Measurements from ENCODE around the gene THEM5.

The THEM5 gene

DNA sequence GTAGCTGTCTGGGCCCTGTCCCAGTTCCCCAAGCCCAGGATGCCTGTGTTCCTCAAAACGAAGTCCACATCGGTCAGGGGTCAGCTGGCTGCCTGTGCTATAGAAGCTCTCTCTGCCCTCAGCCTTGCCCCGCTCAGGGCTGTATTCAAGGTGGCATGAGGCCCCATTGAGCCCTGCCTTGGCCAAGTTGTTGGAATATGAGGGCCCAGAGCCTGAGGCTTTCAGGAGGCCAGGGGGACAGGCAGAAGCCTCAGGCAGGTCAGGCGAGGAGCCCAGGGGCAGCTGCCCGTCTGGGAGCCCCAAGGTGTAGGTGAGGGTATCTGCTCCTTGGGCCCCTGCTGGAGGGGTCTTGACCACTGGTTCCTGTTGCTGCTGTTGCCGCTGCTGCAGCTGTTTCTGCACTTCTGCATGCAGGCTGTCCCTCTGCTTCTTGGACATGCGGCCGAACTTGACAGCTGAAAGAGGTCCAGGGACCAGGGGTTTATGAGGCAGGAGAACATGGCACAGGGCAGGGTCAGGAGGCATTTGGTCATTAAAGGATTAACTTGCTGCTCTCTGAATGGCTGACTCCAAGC lies 38.5 kb downstream of the THEM5 start:
- DNase-seq (ENCODE audit: extremely low spot score), result no peak
- TF ChIP-seq CTBP1 (IDR thresholded peaks at IDR 0.05; ENCODE audit: borderline replicate concordance) (no peak), FOXA1 (IDR thresholded peaks at IDR 0.05) (no peak), FOXM1 (IDR thresholded peaks at IDR 0.05; ENCODE audit: borderline replicate concordance) (no peak), TARDBP (IDR thresholded peaks at IDR 0.05) (no peak), BHLHE40 (IDR thresholded peaks at IDR 0.05; ENCODE audit: borderline replicate concordance) (no peak), FOXK2 (IDR thresholded peaks at IDR 0.05) (no peak), HDGF (IDR thresholded peaks at IDR 0.05; ENCODE audit: borderline replicate concordance) (no peak), ZNF384 (IDR thresholded peaks at IDR 0.05) (no peak), NFRKB (IDR thresholded peaks at IDR 0.05) (no peak), L3MBTL2 (conservative IDR thresholded peaks at IDR 0.05) (no peak), SP1 (IDR thresholded peaks at IDR 0.05) (no peak), PKNOX1 (IDR thresholded peaks at IDR 0.05) (no peak)
- ChIA-PET POLR2A (no interaction called here), CTCF (no interaction called here)

GRCh38 chr1:151814426-151814825 lies 39.1 kb downstream of the THEM5 start:
- POLR2A ChIA-PET, result no interaction called here
- DNase-seq (ENCODE audit: extremely low spot score), result no peak
- CTCF ChIA-PET, result no interaction called here
- no peak for TF ChIP-seq LEF1 (IDR thresholded peaks at IDR 0.05; ENCODE audit: borderline replicate concordance)
- TF ChIP-seq ZNF384 (IDR thresholded peaks at IDR 0.05), result no peak
- no peak for TF ChIP-seq L3MBTL2 (conservative IDR thresholded peaks at IDR 0.05)
- TF ChIP-seq HDGF (IDR thresholded peaks at IDR 0.05; ENCODE audit: borderline replicate concordance), result no peak
- no peak for TF ChIP-seq ARNT (IDR thresholded peaks at IDR 0.05)

- TF ChIP-seq SUZ12 (IDR thresholded peaks at IDR 0.05), result no peak
- no peak for TF ChIP-seq BHLHE40 (IDR thresholded peaks at IDR 0.05; ENCODE audit: borderline replicate concordance)
- no peak for TF ChIP-seq ZNF384 (IDR thresholded peaks at IDR 0.05)
- TF ChIP-seq FOXA1 (IDR thresholded peaks at IDR 0.05), result no peak
- TF ChIP-seq ARNT (IDR thresholded peaks at IDR 0.05), result no peak
- no peak for TF ChIP-seq FOXK2 (IDR thresholded peaks at IDR 0.05)
- POLR2A ChIA-PET, result no interaction called here
- CTCF ChIA-PET, result interaction anchor here (0.6 kb wide), 1 partner anchor 10 kb away, joined by 4 read pairs; no protein-coding TSS in a partner anchor
- no peak for DNase-seq (ENCODE audit: extremely low spot score)
Observed at GRCh38 chr1:151813271-151813977, 40.1 kb downstream of the THEM5 start.

DNA sequence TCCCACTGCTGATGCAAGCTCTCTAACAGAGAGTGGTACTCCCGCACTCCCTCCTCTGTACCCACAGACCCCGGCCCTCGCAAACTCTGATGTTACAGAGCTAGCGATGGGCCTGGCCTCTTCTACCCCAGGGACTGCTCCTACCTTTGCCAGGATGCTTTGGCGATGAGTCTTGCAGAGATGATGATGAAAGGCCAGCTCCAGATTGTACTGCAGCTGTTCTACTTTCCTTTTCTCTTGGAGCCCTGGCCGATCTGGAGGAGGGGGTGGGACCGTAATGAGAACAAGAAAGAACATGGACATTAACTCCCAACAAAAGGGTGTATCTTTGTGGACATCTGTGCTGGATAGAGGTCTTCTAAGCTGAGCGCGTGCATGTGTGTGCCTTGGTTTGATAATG lies 42.3 kb downstream of the THEM5 start:
- POLR2A ChIA-PET, result interaction anchor here (0.6 to 1.5 kb wide), 4 partner anchors 9 to 426 kb away, joined by 3 to 4 read pairs (median 3); no protein-coding TSS in a partner anchor
- TF ChIP-seq BHLHE40 (IDR thresholded peaks at IDR 0.05; ENCODE audit: borderline replicate concordance) (no peak), HDGF (IDR thresholded peaks at IDR 0.05; ENCODE audit: borderline replicate concordance) (no peak), CTBP1 (IDR thresholded peaks at IDR 0.05; ENCODE audit: borderline replicate concordance) (no peak), PKNOX1 (IDR thresholded peaks at IDR 0.05) (no peak), LEF1 (IDR thresholded peaks at IDR 0.05; ENCODE audit: borderline replicate concordance) (no peak), NFRKB (IDR thresholded peaks at IDR 0.05) (no peak), FOXK2 (IDR thresholded peaks at IDR 0.05) (no peak), SP1 (IDR thresholded peaks at IDR 0.05) (no peak), ZNF384 (IDR thresholded peaks at IDR 0.05) (no peak), ARNT (IDR thresholded peaks at IDR 0.05) (no peak), ELF4 (IDR thresholded peaks at IDR 0.05) (no peak), TARDBP (IDR thresholded peaks at IDR 0.05) (no peak), SUZ12 (IDR thresholded peaks at IDR 0.05) (no peak), FOXA1 (IDR thresholded peaks at IDR 0.05) (no peak), FOXM1 (IDR thresholded peaks at IDR 0.05; ENCODE audit: borderline replicate concordance) (no peak), L3MBTL2 (conservative IDR thresholded peaks at IDR 0.05) (no peak)
- CTCF ChIA-PET, result interaction anchor here (0.6 to 1.2 kb wide), 3 partner anchors 9 to 25 kb away, joined by 3 to 4 read pairs (median 3); no protein-coding TSS in a partner anchor
- DNase-seq (ENCODE audit: extremely low spot score), result no peak

- no peak for TF ChIP-seq SP1 (IDR thresholded peaks at IDR 0.05)
- no peak for TF ChIP-seq BHLHE40 (IDR thresholded peaks at IDR 0.05; ENCODE audit: borderline replicate concordance)
- TF ChIP-seq PKNOX1 (IDR thresholded peaks at IDR 0.05), result peak; percentile 86
- peak; percentile 66; the same call in 1 of the 2 replicates for TF ChIP-seq CTBP1 (IDR thresholded peaks at IDR 0.05; ENCODE audit: borderline replicate concordance)
- TF ChIP-seq ZNF384 (IDR thresholded peaks at IDR 0.05), result peak; percentile 83
- DNase-seq (ENCODE audit: extremely low spot score), result no peak
- ChIA-PET CTCF (interaction anchor here (0.6 kb wide), 1 partner anchor 139 kb away, joined by 3 read pairs; no protein-coding TSS in a partner anchor), POLR2A (no interaction called here)
Observed at GRCh38 chr1:151809985-151810556, 43.4 kb downstream of the THEM5 start.
